ENCODE data around the gene RANBP1.

The RANBP1 gene

GRCh38 chr22:20125201-20126174 is 9.6 kb downstream of the RANBP1 start:
- DNase-seq = no peak

- DNase-seq = no peak
These were observed 10.6 kb downstream of the RANBP1 start for GRCh38 chr22:20126284-20127029.

- DNase-seq = no peak
These were observed 11.5 kb downstream of the RANBP1 start for GRCh38 chr22:20127318-20127868.

- DNase-seq = no peak
These were observed 12.1 kb downstream of the RANBP1 start for GRCh38 chr22:20127869-20128618.

- no peak for DNase-seq
These were observed 12.7 kb downstream of the RANBP1 start for GRCh38 chr22:20128619-20128901.

- peak; percentile 74 for DNase-seq
These were observed 13.2 kb downstream of the RANBP1 start for GRCh38 chr22:20128902-20129746.

GRCh38 chr22:20129747-20130014 is 13.8 kb downstream of the RANBP1 start:
- DNase-seq = no peak

- no peak for DNase-seq
These were observed 14.4 kb downstream of the RANBP1 start for GRCh38 chr22:20130319-20130718.

GRCh38 chr22:20130731-20131596 is 15.1 kb downstream of the RANBP1 start:
- DNase-seq = peak; percentile 87

- no peak for DNase-seq
These were observed 15.6 kb downstream of the RANBP1 start, which contains the start of gene ZDHHC8 for GRCh38 chr22:20131597-20131858. TSS of gene ZDHHC8 (plus strand) at chr22:20131804. CDS start at chr22:20131948, 144 bp downstream.

- no peak for DNase-seq
These were observed 16.2 kb downstream of the RANBP1 start for GRCh38 chr22:20131859-20132685.

- DNase-seq = no peak
These were observed 16.9 kb downstream of the RANBP1 start for GRCh38 chr22:20132686-20133246.

GRCh38 chr22:20133930-20134549 is 18.1 kb downstream of the RANBP1 start:
- DNase-seq = no peak

- no peak for DNase-seq
These were observed 19.4 kb downstream of the RANBP1 start for GRCh38 chr22:20135265-20135664.

- DNase-seq = no peak
These were observed 20.1 kb downstream of the RANBP1 start for GRCh38 chr22:20135806-20136602.

- no peak for DNase-seq
These were observed 20.6 kb downstream of the RANBP1 start for GRCh38 chr22:20136603-20136873.

GRCh38 chr22:20137113-20137512 is 21.2 kb downstream of the RANBP1 start:
- DNase-seq = no peak

GRCh38 chr22:20137671-20138416 is 21.9 kb downstream of the RANBP1 start:
- no peak for DNase-seq

GRCh38 chr22:20138417-20138738 is 22.5 kb downstream of the RANBP1 start:
- DNase-seq = no peak

Data from activated CD8-positive, alpha-beta memory T cell treated with anti-CD3 and anti-CD28 coated beads, Interleukin-2, amount 50 U/mL, for 48 hours (primary cell).